BLaER1 treated with 17β-estradiol and CSF1 and Interleukin-3, amounts not matched to agents 10 nM and 100 nM (cell line): ENCODE data around the gene NEDD8.

ENCODE experiments used
- H3K27ac ChIP-seq, 11 experiments: shearing (Covaris generic); formaldehyde crosslinking; 2 replicates each; pipeline ENCODE4 v1.8.1; 2022
- H3K27me3 ChIP-seq, 11 experiments: shearing (Covaris generic); formaldehyde crosslinking; 2 replicates each; pipeline ENCODE4 v1.8.1; 2022
- H3K36me3 ChIP-seq, 11 experiments: shearing (Covaris generic); formaldehyde crosslinking; 2 replicates each; pipeline ENCODE4 v1.8.1; 2022
- H3K4me1 ChIP-seq, 10 experiments: shearing (Covaris generic); formaldehyde crosslinking; 2 replicates each; pipeline ENCODE4 v1.8.1; 2022
- H3K4me2 ChIP-seq, 11 experiments: shearing (Covaris generic); formaldehyde crosslinking; 2 replicates each; pipeline ENCODE4 v1.8.1; 2022
- H3K4me3 ChIP-seq, 10 experiments: shearing (Covaris generic); formaldehyde crosslinking; 2 replicates each; pipeline ENCODE4 v1.8.1; 2022
- H3K9ac ChIP-seq, 11 experiments: shearing (Covaris generic); formaldehyde crosslinking; 2 replicates each; pipeline ENCODE4 v1.8.1; 2022
- H3K9me3 ChIP-seq, 11 experiments: shearing (Covaris generic); formaldehyde crosslinking; replicated peaks in 1 of 11; 2 replicates each; pipeline ENCODE4 v1.8.1; 2022
- H4K20me1 ChIP-seq, 11 experiments: shearing (Covaris generic); formaldehyde crosslinking; 2 replicates each; pipeline ENCODE4 v1.8.1; 2022
- Cebpa-rat ChIP-seq, 11 experiments: shearing (Covaris generic); IDR thresholded peaks; 2 replicates each; pipeline ENCODE4 v1.8.1; 2022

NEDD8 gene

GRCh38 chr14:24274101-24274543 lies 42.0 kb upstream of the NEDD8 start:
- no peak overlapping the region for H3K4me3 ChIP-seq
- peak overlapping the region in 8 of 11 experiments; percentile 10 to 97 (median 90); a peak in 16 of 22 replicates for H3K4me2 ChIP-seq
- peaks cover 0 to 14% (median 10%) of the 10 kb centered on the region in 11 experiments; a peak in 16 of 22 replicates for H3K36me3 ChIP-seq
- peaks cover 34 to 92% (median 78%) of the 10 kb centered on the region in 10 experiments for H3K4me1 ChIP-seq
- H4K20me1 ChIP-seq = no peaks in the 10 kb centered on the region
- H3K27ac ChIP-seq = peak overlapping the region in 8 of 11 experiments; percentile 28 to 100 (median 98); a peak in 16 of 22 replicates
- peak overlapping the region in 6 of 11 experiments; percentile 3 to 98 (median 60); a peak in 9 of 22 replicates for H3K9ac ChIP-seq
- peak in 3 of 11 experiments; percentile 41 to 76 (median 68); a peak in 4 of 22 replicates for TF ChIP-seq Cebpa-rat (IDR thresholded peaks at IDR 0.05)
- no peaks in the 10 kb centered on the region for H3K27me3 ChIP-seq
- H3K9me3 ChIP-seq = peaks cover 0 to 9% (median 0%) of the 10 kb centered on the region in 11 experiments; a peak in 2 of 22 replicates

DNA sequence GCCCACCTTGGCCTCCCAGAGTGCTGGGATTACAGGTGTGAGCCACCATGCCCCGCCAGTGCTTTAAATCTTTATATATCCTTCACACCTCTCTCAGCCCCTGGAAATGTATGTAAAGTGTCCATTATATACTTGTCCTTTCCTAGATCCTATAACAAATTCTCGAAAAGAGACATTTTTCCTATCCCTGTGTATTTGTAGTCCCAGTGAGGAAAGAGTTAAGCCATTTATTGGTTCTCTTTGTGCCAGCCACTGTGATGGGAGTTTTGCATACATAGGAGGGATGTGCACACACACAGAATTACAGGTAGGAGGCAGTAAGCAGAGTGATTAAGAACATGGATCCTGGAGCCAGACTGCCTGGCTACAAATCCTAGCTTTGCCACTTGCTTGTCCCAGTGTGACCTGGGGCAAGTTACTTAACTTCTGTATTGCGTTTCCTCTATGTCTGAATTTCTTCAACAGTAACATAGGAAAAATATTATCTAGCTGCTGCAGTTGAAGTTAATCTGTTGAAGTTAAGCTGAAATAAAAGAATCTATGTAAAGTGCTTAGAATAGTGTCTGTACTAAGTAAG lies 41.3 kb upstream of the NEDD8 start:
- Histone ChIP-seq H3K36me3 (peaks cover 0 to 20% (median 15%) of the 10 kb centered on the region in 11 experiments; a peak in 17 of 22 replicates), H3K27ac (peak overlapping the region in 8 of 11 experiments; percentile 28 to 100 (median 98); a peak in 14 of 22 replicates), H3K4me3 (no peak overlapping the region), H3K4me1 (peaks cover 28 to 86% (median 72%) of the 10 kb centered on the region in 10 experiments), H3K9me3 (peaks cover 0 to 6% (median 0%) of the 10 kb centered on the region in 11 experiments; a peak in 2 of 22 replicates), H3K27me3 (no peaks in the 10 kb centered on the region), H4K20me1 (no peaks in the 10 kb centered on the region), H3K4me2 (peak overlapping the region in 8 of 11 experiments; percentile 10 to 97 (median 90); a peak in 15 of 22 replicates), H3K9ac (peak overlapping the region in 6 of 11 experiments; percentile 3 to 98 (median 60); a peak in 9 of 22 replicates)
- TF ChIP-seq Cebpa-rat (IDR thresholded peaks at IDR 0.05) = no peak

- Histone ChIP-seq H3K4me2 (peak overlapping the region; percentile 89 to 97 (median 94); a peak in 19 of 22 replicates), H3K27ac (peak overlapping the region in 6 of 11 experiments; percentile 97 to 100 (median 99); a peak in 10 of 22 replicates)
Measured at GRCh38 chr14:24272467-24272866, 40.3 kb upstream of the NEDD8 start.

GRCh38 chr14:24271834-24272263 lies 39.7 kb upstream of the NEDD8 start:
- Histone ChIP-seq H3K27ac (peak overlapping the region; percentile 95 to 100 (median 98)), H3K4me1 (peaks cover 19 to 69% (median 59%) of the 10 kb centered on the region in 10 experiments), H3K36me3 (peaks cover 7 to 35% (median 25%) of the 10 kb centered on the region in 11 experiments; a peak in 19 of 22 replicates), H3K9ac (peak overlapping the region; percentile 92 to 100 (median 98)), H3K27me3 (no peaks in the 10 kb centered on the region), H4K20me1 (peaks cover 0 to 2% (median 0%) of the 10 kb centered on the region in 11 experiments; a peak in 1 of 22 replicates), H3K4me3 (peak overlapping the region; percentile 72 to 95 (median 82)), H3K9me3 (no peaks in the 10 kb centered on the region), H3K4me2 (peak overlapping the region; percentile 89 to 97 (median 94))
- no peak for TF ChIP-seq Cebpa-rat (IDR thresholded peaks at IDR 0.05)

More at GRCh38 chr14:24272467-24272866, 40.3 kb upstream of the NEDD8 start:
- TF ChIP-seq Cebpa-rat (IDR thresholded peaks at IDR 0.05) = no peak
- no peaks in the 10 kb centered on the region for H3K27me3 ChIP-seq
- H4K20me1 ChIP-seq = no peaks in the 10 kb centered on the region
- H3K4me3 ChIP-seq = peak overlapping the region in 2 of 10 experiments; percentile 78 to 84; a peak in 3 of 20 replicates
- H3K9me3 ChIP-seq = no peaks in the 10 kb centered on the region
- H3K4me1 ChIP-seq = peaks cover 17 to 76% (median 61%) of the 10 kb centered on the region in 10 experiments
- peak overlapping the region in 5 of 11 experiments; percentile 31 to 98 (median 61); a peak in 6 of 22 replicates for H3K9ac ChIP-seq
- H3K36me3 ChIP-seq = peaks cover 2 to 29% (median 19%) of the 10 kb centered on the region in 11 experiments; a peak in 19 of 22 replicates

DNA sequence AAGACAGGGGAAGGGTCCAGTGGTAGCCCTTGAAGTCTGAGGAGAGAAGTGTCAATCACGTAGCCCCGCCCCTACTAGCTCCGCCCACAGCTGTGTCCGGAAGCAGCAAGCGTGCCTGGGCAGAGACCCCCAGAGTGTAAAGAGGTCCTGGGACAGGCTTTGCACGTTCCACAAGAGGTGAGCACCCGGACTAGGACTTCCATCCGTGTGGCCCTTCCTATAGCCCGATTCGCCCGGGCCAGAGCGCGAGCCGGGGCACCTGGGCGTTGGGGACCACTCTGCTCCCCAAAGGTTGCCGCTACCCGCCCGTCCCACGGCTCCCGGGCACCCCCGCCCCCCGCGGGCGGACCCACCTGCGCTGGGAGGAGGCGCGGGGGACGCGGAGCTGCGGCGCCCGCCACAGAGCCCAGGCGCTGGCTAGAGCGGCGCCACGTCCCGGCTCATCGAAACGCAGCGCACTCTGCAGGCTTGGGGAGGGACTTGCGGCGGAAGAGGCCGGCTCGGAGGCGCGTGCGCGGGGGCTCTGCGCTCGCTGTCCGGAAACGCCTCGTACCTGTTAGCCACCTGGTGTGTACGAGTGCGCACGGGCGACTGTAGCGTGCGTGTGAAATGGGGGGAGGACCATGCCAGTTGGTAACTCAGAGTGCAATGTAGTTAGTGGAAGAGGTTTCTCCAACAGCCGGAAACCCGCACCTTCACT lies 39.1 kb upstream of the NEDD8 start, which contains the start of gene RABGGTA:
Gene RABGGTA, minus strand, starts transcription at position 464 of the 700 bp plus-strand sequence. CDS start 482 bp downstream, outside the sequence.
- Histone ChIP-seq H3K4me3 (peak within 1 kb of the TSS; percentile 72 to 95 (median 82)), H3K27ac (peak within 1 kb of the TSS; percentile 95 to 100 (median 98)), H4K20me1 (peaks cover 0 to 4% (median 0%) of the 10 kb centered on the region in 11 experiments; a peak in 1 of 22 replicates), H3K4me1 (peaks cover 24 to 66% (median 57%) of the 10 kb centered on the region in 10 experiments), H3K9me3 (no peaks in the 10 kb centered on the region), H3K9ac (peak within 1 kb of the TSS; percentile 92 to 100 (median 98)), H3K27me3 (no peaks in the 10 kb centered on the region), H3K36me3 (peaks cover 12 to 40% (median 30%) of the 10 kb centered on the region in 11 experiments; a peak in 20 of 22 replicates), H3K4me2 (peak within 1 kb of the TSS; percentile 89 to 97 (median 94))
- TF ChIP-seq Cebpa-rat (IDR thresholded peaks at IDR 0.05) = no peak

- H3K36me3 ChIP-seq = peaks cover 12 to 47% (median 37%) of the 10 kb centered on the region in 11 experiments; a peak in 21 of 22 replicates
- peaks cover 0 to 4% (median 0%) of the 10 kb centered on the region in 11 experiments; a peak in 1 of 22 replicates for H4K20me1 ChIP-seq
- TF ChIP-seq Cebpa-rat (IDR thresholded peaks at IDR 0.05) = no peak
- H3K27me3 ChIP-seq = no peaks in the 10 kb centered on the region
- H3K4me3 ChIP-seq = peak overlapping the region; percentile 72 to 95 (median 82)
- H3K4me1 ChIP-seq = peaks cover 24 to 60% (median 50%) of the 10 kb centered on the region in 10 experiments
- peak overlapping the region; percentile 92 to 100 (median 98) for H3K9ac ChIP-seq
- H3K4me2 ChIP-seq = peak overlapping the region; percentile 89 to 97 (median 94)
- H3K27ac ChIP-seq = peak overlapping the region; percentile 95 to 100 (median 98); a peak in 21 of 22 replicates
- no peaks in the 10 kb centered on the region for H3K9me3 ChIP-seq
Measured at GRCh38 chr14:24270537-24271133, 38.5 kb upstream of the NEDD8 start.

DNA sequence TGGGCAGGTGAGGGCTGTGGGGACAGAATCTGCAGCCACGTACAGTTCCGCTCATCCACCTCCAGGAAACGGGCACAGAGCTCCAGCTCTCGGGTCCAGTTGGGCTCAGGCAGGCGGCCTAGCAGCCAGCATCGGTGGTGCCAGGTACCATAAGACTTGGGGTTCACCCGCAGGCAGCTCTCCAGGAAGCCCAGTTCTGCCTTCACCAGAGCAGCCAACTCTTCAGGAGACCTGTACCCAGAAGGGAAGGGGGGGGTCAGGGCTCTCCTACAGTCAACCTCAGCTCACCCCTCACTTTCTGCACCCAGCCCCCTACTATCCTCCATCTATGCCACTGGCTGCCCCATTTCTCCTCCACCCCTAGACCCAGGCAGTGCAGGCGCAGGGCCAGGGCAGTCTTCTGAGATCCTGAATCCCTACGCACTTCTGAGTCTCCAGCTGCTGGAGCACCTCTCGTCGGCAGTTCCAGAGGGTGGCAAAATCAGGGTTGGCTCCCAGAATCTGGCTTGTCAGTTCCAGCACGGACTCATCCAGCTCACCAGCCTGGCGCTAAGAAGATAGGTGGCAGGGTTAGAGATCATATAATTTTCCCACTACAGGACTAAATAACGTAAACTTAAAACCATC lies 37.9 kb upstream of the NEDD8 start:
- no peak for TF ChIP-seq Cebpa-rat (IDR thresholded peaks at IDR 0.05)
- Histone ChIP-seq H3K4me3 (no peak overlapping the region), H3K27ac (no peak overlapping the region; a peak in 1 of 22 replicates), H3K9ac (no peak overlapping the region), H3K27me3 (no peaks in the 10 kb centered on the region), H3K9me3 (no peaks in the 10 kb centered on the region), H4K20me1 (peaks cover 0 to 4% (median 0%) of the 10 kb centered on the region in 11 experiments; a peak in 1 of 22 replicates), H3K36me3 (peaks cover 12 to 53% (median 38%) of the 10 kb centered on the region in 11 experiments; a peak in 21 of 22 replicates), H3K4me2 (peak overlapping the region in 5 of 11 experiments; percentile 89 to 97 (median 95); a peak in 9 of 22 replicates), H3K4me1 (peaks cover 24 to 54% (median 45%) of the 10 kb centered on the region in 10 experiments)
